Keratinocyte (primary cell): ENCODE data around the gene PHACTR2. TPM values are rescaled to one million over a fixed set of nuclear protein-coding genes. Genes with fewer than 3 reads are reported as not detected.

ENCODE experiments used
- DNase-seq: peaks from one replicate; pipeline ENCODE4 v3.0.0-alpha.2; 2011; ENCODE audit warnings: low read depth, missing footprints, low spot score
- FAIRE-seq: peaks from 2 replicates; lab custom pipeline; 2011; peaks lifted over from hg19 to GRCh38; lab: Jason Lieb, UNC
- H2AFZ ChIP-seq: 2 replicates; pipeline ENCODE4 v1.6.0; 2012; ENCODE audit warnings: low read length, control low read depth, inconsistent platforms; ENCODE audit not compliant: control insufficient read depth
- H3K27ac ChIP-seq: 2 replicates; pipeline ENCODE4 v1.5.1; 2011; ENCODE audit warnings: low read length; ENCODE audit not compliant: control insufficient read depth, insufficient read depth
- H3K27me3 ChIP-seq: 3 replicates; pipeline ENCODE4 v1.6.0; 2011; ENCODE audit warnings: low read length; ENCODE audit not compliant: control insufficient read depth, insufficient read depth; ENCODE audit errors: extremely low read depth
- H3K36me3 ChIP-seq, 2 experiments: 2 replicates in 1 of 2; 3 replicates in 1 of 2; pipeline ENCODE4 v1.5.1; 2011; ENCODE audit warnings: low read length in 2 of 2, mild to moderate bottlenecking in 1 of 2; ENCODE audit not compliant: control insufficient read depth in 2 of 2, insufficient read depth in 2 of 2; ENCODE audit errors: extremely low read depth in 1 of 2
- H3K4me1 ChIP-seq: 3 replicates; pipeline ENCODE4 v1.5.1; 2011; ENCODE audit warnings: low read length; ENCODE audit not compliant: control insufficient read depth, insufficient read depth; ENCODE audit errors: extremely low read depth
- H3K4me2 ChIP-seq: 3 replicates; pipeline ENCODE4 v1.6.0; 2011; ENCODE audit warnings: low read depth, low read length; ENCODE audit not compliant: control insufficient read depth, insufficient read depth; ENCODE audit errors: extremely low read depth
- H3K4me3 ChIP-seq, 3 experiments: fragments of 200-600 bp in 1 of 3; sonication (generic) in 1 of 3; 2 replicates in 2 of 3; 3 replicates in 1 of 3; pipeline ENCODE4 v1.5.1; 2011 to 2016; ENCODE audit warnings: low read length in 3 of 3, mild to moderate bottlenecking in 3 of 3, control low read depth in 2 of 3, inconsistent platforms in 1 of 3, low read depth in 1 of 3, mixed read lengths in 1 of 3, mixed run types in 1 of 3, moderate library complexity in 1 of 3; ENCODE audit not compliant: control insufficient read depth in 2 of 3, insufficient read depth in 2 of 3; ENCODE audit errors: extremely low read depth in 1 of 3
- H3K79me2 ChIP-seq: 2 replicates; pipeline ENCODE4 v1.6.0; 2012; ENCODE audit warnings: low read length; ENCODE audit not compliant: control insufficient read depth, insufficient read depth
- H3K9ac ChIP-seq: 3 replicates; pipeline ENCODE4 v1.6.0; 2011; ENCODE audit warnings: low read length; ENCODE audit not compliant: control insufficient read depth, insufficient read depth; ENCODE audit errors: extremely low read depth
- H3K9me1 ChIP-seq: 3 replicates; pipeline ENCODE4 v1.6.0; 2011; ENCODE audit warnings: low read length; ENCODE audit not compliant: control insufficient read depth, insufficient read depth; ENCODE audit errors: extremely low read depth
- H3K9me3 ChIP-seq: 2 replicates; pipeline ENCODE4 v1.5.1; 2012; ENCODE audit warnings: low read depth, low read length; ENCODE audit not compliant: control insufficient read depth
- H4K20me1 ChIP-seq: 3 replicates; pipeline ENCODE4 v1.6.0; 2011; ENCODE audit warnings: low read length; ENCODE audit not compliant: control insufficient read depth, insufficient read depth; ENCODE audit errors: extremely low read depth
- EZH2 ChIP-seq: IDR thresholded peaks from one replicate; pipeline ENCODE4 v1.6.1; 2012; ENCODE audit warnings: inconsistent platforms, mild to moderate bottlenecking, low read length, moderate library complexity
- dilution Hi-C: fragments of 300-500 bp; cut with MboI; formaldehyde crosslinking; loops from one replicate; pipeline ENCODE4 v1.7.0; 2020; ENCODE audit warnings: low sequenced_read_pairs; ENCODE audit not compliant: extremely low pct_ligation_motif_present
- polyA plus RNA-seq, 5 experiments: library from polyadenylated mRNA; depleted of rRNA in 3 of 5; stranded (reverse) in 3 of 5; stranded (forward) in 1 of 5; unstranded in 1 of 5; fragments of >200 nt; gene quantifications; 1 replicate in 1 of 5; 2 replicates in 3 of 5; 3 replicates in 1 of 5; pipeline versions ENCODE4 v1.2.1 to v1.2.3, GENCODE V29; 2011 to 2012; ENCODE audit warnings: missing spikeins in 2 of 5, low read depth in 1 of 5, low replicate concordance in 1 of 5
- TF ChIP-seq, protein P1 (sequence below), 3 experiments: IDR thresholded peaks in 1 of 3; conservative IDR thresholded peaks in 1 of 3; optimal IDR thresholded peaks in 1 of 3; 2 replicates in 2 of 3; 3 replicates in 1 of 3; pipeline versions ENCODE3 to v1.5.1; 2011; ENCODE audit warnings: low read length in 3 of 3, mild to moderate bottlenecking in 3 of 3, moderate library complexity in 2 of 3, control low read depth in 1 of 3, inconsistent platforms in 1 of 3; ENCODE audit not compliant: insufficient read depth in 2 of 3; ENCODE audit errors: extremely low read depth in 1 of 3

PHACTR2 gene
- polyA plus RNA-seq, 1 donor (not counting 4 experiments of a cell fraction or from before 2014, with no cell fraction given), result 9.4 TPM

DNA sequence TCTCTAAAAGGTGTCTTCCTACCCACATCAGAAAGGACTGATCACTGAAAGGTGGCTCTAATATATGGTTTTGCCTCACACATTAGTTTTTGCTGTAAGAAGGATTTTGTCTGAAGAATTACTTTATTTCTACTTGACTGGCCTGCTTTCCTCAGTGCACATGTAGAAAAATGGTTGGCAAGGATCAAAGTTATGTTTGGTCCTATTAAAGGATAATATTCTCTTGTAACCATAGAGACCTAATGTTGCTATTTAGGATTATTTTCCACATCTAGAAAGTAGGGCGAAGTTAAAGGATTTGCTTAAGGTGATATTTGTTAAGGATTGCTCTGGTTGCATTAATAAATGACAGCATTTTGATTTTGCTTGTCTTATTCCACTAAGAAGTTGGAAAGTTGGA is 40.7 kb downstream of the PHACTR2 start:
- no peak for FAIRE-seq
- DNase-seq, result no peak
- H3K36me3 ChIP-seq, result peaks cover 0 to 2% of the 10 kb centered on the region in 2 experiments
- H3K27me3 ChIP-seq, result no peaks in the 10 kb centered on the region
- H3K9ac ChIP-seq, result no peak overlapping the region
- no peak overlapping the region for H3K4me2 ChIP-seq
- TF ChIP-seq, protein P1, sequence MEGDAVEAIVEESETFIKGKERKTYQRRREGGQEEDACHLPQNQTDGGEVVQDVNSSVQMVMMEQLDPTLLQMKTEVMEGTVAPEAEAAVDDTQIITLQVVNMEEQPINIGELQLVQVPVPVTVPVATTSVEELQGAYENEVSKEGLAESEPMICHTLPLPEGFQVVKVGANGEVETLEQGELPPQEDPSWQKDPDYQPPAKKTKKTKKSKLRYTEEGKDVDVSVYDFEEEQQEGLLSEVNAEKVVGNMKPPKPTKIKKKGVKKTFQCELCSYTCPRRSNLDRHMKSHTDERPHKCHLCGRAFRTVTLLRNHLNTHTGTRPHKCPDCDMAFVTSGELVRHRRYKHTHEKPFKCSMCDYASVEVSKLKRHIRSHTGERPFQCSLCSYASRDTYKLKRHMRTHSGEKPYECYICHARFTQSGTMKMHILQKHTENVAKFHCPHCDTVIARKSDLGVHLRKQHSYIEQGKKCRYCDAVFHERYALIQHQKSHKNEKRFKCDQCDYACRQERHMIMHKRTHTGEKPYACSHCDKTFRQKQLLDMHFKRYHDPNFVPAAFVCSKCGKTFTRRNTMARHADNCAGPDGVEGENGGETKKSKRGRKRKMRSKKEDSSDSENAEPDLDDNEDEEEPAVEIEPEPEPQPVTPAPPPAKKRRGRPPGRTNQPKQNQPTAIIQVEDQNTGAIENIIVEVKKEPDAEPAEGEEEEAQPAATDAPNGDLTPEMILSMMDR (optimal IDR thresholded peaks at IDR 0.05 in 1 of 3, IDR thresholded peaks at IDR 0.05 in 1 of 3, conservative IDR thresholded peaks at IDR 0.05 in 1 of 3; ENCODE audit: extremely low read depth in 1 of 3, insufficient read depth in 2 of 3, low read length in 3 of 3), result no peak
- no peak for TF ChIP-seq EZH2
- no peaks in the 10 kb centered on the region for H3K9me3 ChIP-seq
- no peaks in the 10 kb centered on the region for H4K20me1 ChIP-seq
- H3K9me1 ChIP-seq, result no peaks in the 10 kb centered on the region
- no peak overlapping the region for H3K27ac ChIP-seq
- H3K4me3 ChIP-seq, result no peak overlapping the region
- H3K79me2 ChIP-seq, result no peaks in the 10 kb centered on the region
- H3K4me1 ChIP-seq, result peaks cover 6% of the 10 kb centered on the region
- dilution Hi-C loops, result no loop called here
- no peak overlapping the region for H2AFZ ChIP-seq

DNA sequence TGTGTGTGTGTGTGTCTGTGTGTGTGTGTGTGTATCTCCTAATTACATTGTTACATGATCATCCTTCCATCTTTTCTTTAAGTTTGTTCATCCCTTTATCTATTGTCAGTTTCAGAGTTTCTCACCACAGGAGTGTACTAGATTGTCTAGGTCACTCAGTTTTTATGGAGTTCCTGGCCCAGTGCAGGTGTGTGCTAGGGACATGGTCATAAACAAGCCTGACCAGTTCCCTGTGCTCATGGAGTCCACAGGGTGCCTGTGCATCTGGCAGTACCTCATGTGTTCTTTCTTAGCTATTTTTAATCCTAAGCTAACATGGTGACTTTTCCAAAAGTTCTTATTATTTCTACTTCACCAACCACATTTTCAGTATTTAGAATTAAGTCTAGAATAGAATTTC is 43.9 kb downstream of the PHACTR2 start:
- no peak overlapping the region for H3K4me3 ChIP-seq
- no peak for DNase-seq

More for the DNA sequence above, 43.9 kb downstream of the PHACTR2 start:
- Histone ChIP-seq H3K9ac (no peak overlapping the region), H4K20me1 (no peaks in the 10 kb centered on the region), H3K4me2 (no peak overlapping the region), H3K36me3 (no peaks in the 10 kb centered on the region), H2AFZ (no peak overlapping the region), H3K79me2 (no peaks in the 10 kb centered on the region), H3K9me1 (no peaks in the 10 kb centered on the region), H3K27me3 (no peaks in the 10 kb centered on the region), H3K27ac (no peak overlapping the region), H3K9me3 (no peaks in the 10 kb centered on the region), H3K4me1 (peaks cover 6% of the 10 kb centered on the region)
- no peak for TF ChIP-seq EZH2
- TF ChIP-seq, protein P1 (optimal IDR thresholded peaks at IDR 0.05 in 1 of 3, IDR thresholded peaks at IDR 0.05 in 1 of 3, conservative IDR thresholded peaks at IDR 0.05 in 1 of 3; ENCODE audit: extremely low read depth in 1 of 3, insufficient read depth in 2 of 3, low read length in 3 of 3), result no peak
- dilution Hi-C loops, result no loop called here
- no peak for FAIRE-seq
